H1 (cell line): ENCODE data around the gene SMIM38.

ENCODE experiments used
- CBX5 ChIP-seq: fragments of 300-800, 300-1000 bp; sonication (generic); IDR thresholded peaks from 2 replicates; pipeline ENCODE4 v1.7.1; 2016; ENCODE audit warnings: antibody characterized with exemption, low read length, low read depth
- EGR1 ChIP-seq: IDR thresholded peaks from 2 replicates; pipeline ENCODE4 v1.6.1; 2011; ENCODE audit warnings: low read depth, low read length, borderline replicate concordance
- KDM1A ChIP-seq: fragments of 200-600, 300-600 bp; sonication (generic); IDR thresholded peaks from 2 replicates; pipeline ENCODE4 v1.7.1; 2016; ENCODE audit warnings: mild to moderate bottlenecking, low read length, borderline replicate concordance
- NANOG ChIP-seq: IDR thresholded peaks from 2 replicates; pipeline ENCODE4 v1.6.1; 2011; ENCODE audit warnings: low read length, low read depth, mild to moderate bottlenecking, inconsistent platforms; ENCODE audit not compliant: insufficient read depth, poor library complexity, severe bottlenecking
- NRF1 ChIP-seq: IDR thresholded peaks from 2 replicates; pipeline ENCODE4 v1.6.1; 2011; ENCODE audit warnings: mild to moderate bottlenecking, low read depth, low read length, improper control_type of control experiment
- PHF8 ChIP-seq: fragments of 200-600 bp; sonication (generic); conservative IDR thresholded peaks from 2 replicates; pipeline ENCODE4 v1.7.1; 2012; ENCODE audit warnings: low read depth, mild to moderate bottlenecking, inconsistent platforms, low read length, moderate library complexity
- POLR2A ChIP-seq, 2 experiments: IDR thresholded peaks; 1 replicate in 1 of 2; 2 replicates in 1 of 2; pipeline ENCODE4 v1.6.1; 2011; ENCODE audit warnings: low read depth in 2 of 2, low read length in 2 of 2, mild to moderate bottlenecking in 2 of 2; ENCODE audit errors: control extremely low read depth in 1 of 2
- RAD21 ChIP-seq, 2 experiments: IDR thresholded peaks in 1 of 2; conservative IDR thresholded peaks in 1 of 2; 2 replicates each; pipeline ENCODE4 v1.6.1; 2011; ENCODE audit warnings: low read depth in 2 of 2, low read length in 2 of 2, improper control_type of control experiment in 1 of 2, inconsistent platforms in 1 of 2, mild to moderate bottlenecking in 1 of 2, moderate library complexity in 1 of 2
- RNF2 ChIP-seq: fragments of 200-900, 300-1000 bp; sonication (generic); IDR thresholded peaks from 2 replicates; pipeline ENCODE4 v1.7.1; 2016; ENCODE audit warnings: borderline replicate concordance, low read depth, mild to moderate bottlenecking, antibody characterized with exemption, low read length; ENCODE audit not compliant: poor library complexity, severe bottlenecking; ENCODE audit errors: missing control alignments
- SIRT6 ChIP-seq: IDR thresholded peaks from one replicate; pipeline ENCODE4 v1.7.1; 2012; ENCODE audit warnings: low read length, inconsistent platforms
- TF ChIP-seq, protein P1 (sequence below): IDR thresholded peaks from 2 replicates; pipeline ENCODE4 v1.6.1; 2012; ENCODE audit warnings: inconsistent platforms
- TF ChIP-seq, protein P2 (sequence below), 3 experiments: IDR thresholded peaks; 1 replicate in 2 of 3; 2 replicates in 1 of 3; pipeline versions ENCODE4 v1.5.1 to v1.6.1; 2011; ENCODE audit warnings: low read length in 3 of 3, mild to moderate bottlenecking in 3 of 3, inconsistent platforms in 2 of 3, low read depth in 1 of 3, moderate library complexity in 1 of 3; ENCODE audit not compliant: insufficient read depth in 1 of 3; ENCODE audit errors: control extremely low read depth in 1 of 3
- TF ChIP-seq, protein P3 (sequence below): IDR thresholded peaks from 2 replicates; pipeline ENCODE4 v1.6.1; 2012; ENCODE audit warnings: inconsistent platforms

DNA sequence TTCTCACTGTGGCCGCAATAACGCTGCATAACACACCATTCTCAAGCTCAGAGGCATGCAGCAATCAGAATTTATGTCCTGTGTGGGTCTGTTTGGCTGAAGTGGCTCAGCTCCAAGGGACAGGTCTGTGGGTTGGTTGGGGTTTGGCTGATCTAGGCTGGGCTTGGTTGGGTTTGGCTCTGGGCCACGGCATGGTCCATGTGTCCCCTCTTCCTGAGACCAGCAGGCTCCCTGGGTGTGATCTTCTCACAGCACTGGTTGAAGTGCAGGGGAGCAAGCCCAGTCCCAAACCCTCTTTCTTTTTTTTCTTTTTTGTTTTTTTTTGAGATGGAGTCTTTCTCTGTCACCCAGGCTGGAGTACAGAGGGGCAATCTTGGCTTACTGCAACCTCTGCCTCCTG, 25.0 kb downstream of the SMIM38 start:
- TF ChIP-seq RNF2 = no peak
- TF ChIP-seq, protein P1, sequence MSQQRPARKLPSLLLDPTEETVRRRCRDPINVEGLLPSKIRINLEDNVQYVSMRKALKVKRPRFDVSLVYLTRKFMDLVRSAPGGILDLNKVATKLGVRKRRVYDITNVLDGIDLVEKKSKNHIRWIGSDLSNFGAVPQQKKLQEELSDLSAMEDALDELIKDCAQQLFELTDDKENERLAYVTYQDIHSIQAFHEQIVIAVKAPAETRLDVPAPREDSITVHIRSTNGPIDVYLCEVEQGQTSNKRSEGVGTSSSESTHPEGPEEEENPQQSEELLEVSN = no peak
- no peak for TF ChIP-seq NRF1
- no peak for TF ChIP-seq RAD21 (IDR thresholded peaks at IDR 0.05 in 1 of 2, conservative IDR thresholded peaks at IDR 0.05 in 1 of 2; ENCODE audit: low read depth in 2 of 2, low read length in 2 of 2)
- TF ChIP-seq, protein P2, sequence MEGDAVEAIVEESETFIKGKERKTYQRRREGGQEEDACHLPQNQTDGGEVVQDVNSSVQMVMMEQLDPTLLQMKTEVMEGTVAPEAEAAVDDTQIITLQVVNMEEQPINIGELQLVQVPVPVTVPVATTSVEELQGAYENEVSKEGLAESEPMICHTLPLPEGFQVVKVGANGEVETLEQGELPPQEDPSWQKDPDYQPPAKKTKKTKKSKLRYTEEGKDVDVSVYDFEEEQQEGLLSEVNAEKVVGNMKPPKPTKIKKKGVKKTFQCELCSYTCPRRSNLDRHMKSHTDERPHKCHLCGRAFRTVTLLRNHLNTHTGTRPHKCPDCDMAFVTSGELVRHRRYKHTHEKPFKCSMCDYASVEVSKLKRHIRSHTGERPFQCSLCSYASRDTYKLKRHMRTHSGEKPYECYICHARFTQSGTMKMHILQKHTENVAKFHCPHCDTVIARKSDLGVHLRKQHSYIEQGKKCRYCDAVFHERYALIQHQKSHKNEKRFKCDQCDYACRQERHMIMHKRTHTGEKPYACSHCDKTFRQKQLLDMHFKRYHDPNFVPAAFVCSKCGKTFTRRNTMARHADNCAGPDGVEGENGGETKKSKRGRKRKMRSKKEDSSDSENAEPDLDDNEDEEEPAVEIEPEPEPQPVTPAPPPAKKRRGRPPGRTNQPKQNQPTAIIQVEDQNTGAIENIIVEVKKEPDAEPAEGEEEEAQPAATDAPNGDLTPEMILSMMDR (IDR thresholded peaks at IDR 0.05; ENCODE audit: control extremely low read depth in 1 of 3, insufficient read depth in 1 of 3, low read depth in 1 of 3, low read length in 3 of 3) = no peak
- no peak for TF ChIP-seq PHF8
- TF ChIP-seq, protein P3, sequence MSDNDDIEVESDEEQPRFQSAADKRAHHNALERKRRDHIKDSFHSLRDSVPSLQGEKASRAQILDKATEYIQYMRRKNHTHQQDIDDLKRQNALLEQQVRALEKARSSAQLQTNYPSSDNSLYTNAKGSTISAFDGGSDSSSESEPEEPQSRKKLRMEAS = no peak
- no peak for TF ChIP-seq EGR1
- no peak for TF ChIP-seq POLR2A (IDR thresholded peaks at IDR 0.05; ENCODE audit: control extremely low read depth in 1 of 2, low read depth in 2 of 2, low read length in 2 of 2)
- TF ChIP-seq KDM1A = no peak
- no peak for TF ChIP-seq SIRT6
- no peak for TF ChIP-seq CBX5
- TF ChIP-seq NANOG = no peak
